Upper lobe of left lung (tissue), 6 donors: ENCODE data around the gene ADGRE2. TPM values are rescaled to one million over a fixed set of nuclear protein-coding genes. Genes with fewer than 3 reads are reported as not detected.

Experiments used
- ATAC-seq, 2 donors: fragments of 200-7000 bp; cut with Tn5 transposase; one replicate each; pipeline ENCODE4 v1.9.1; 2022; ENCODE audit warnings: mild to moderate bottlenecking in 2 of 2, moderate library complexity in 2 of 2; ENCODE audit not compliant: low FRiP score in 2 of 2
- DNase-seq, 2 donors: peaks; one replicate each; pipeline ENCODE4 v3.0.0-alpha.2; 2019 to 2020
- H3K27ac ChIP-seq, 4 donors: fragments of 200-600 bp; sonication (generic); one replicate each; pipeline ENCODE4 v1.5.1; 2016 to 2019
- H3K27me3 ChIP-seq, 4 donors: fragments of 200-600 bp; sonication (generic); one replicate each; pipeline ENCODE4 v1.5.1; 2017 to 2019
- H3K36me3 ChIP-seq, 4 donors: fragments of 200-600 bp; sonication (generic); one replicate each; pipeline ENCODE4 v1.5.1; 2016 to 2019
- H3K4me1 ChIP-seq, 4 donors: fragments of 200-600 bp; sonication (generic); one replicate each; pipeline ENCODE4 v1.5.1; 2018 to 2019
- H3K4me3 ChIP-seq, 4 donors: fragments of 200-600 bp; sonication (generic); one replicate each; pipeline ENCODE4 v1.5.1; 2017 to 2019; ENCODE audit warnings: mild to moderate bottlenecking in 2 of 4, moderate library complexity in 1 of 4
- H3K9me3 ChIP-seq, 4 donors: fragments of 200-600 bp; sonication (generic); one replicate each; pipeline ENCODE4 v1.5.1; 2018 to 2019
- CTCF ChIP-seq, 6 experiments: fragments of 450-650 bp in 4 of 6; fragments of 200-600 bp in 2 of 6; sonication (generic) in 2 of 6; IDR thresholded peaks; one replicate each; pipeline ENCODE4 v1.5.1; 2016 to 2019; ENCODE audit warnings: antibody characterized with exemption in 6 of 6
- EP300 ChIP-seq, 4 donors: sonication (generic); formaldehyde crosslinking; IDR thresholded peaks; one replicate each; pipeline ENCODE4 v1.5.1; 2017; ENCODE audit warnings: antibody characterized with exemption in 4 of 4, control low read depth in 2 of 4
- POLR2A ChIP-seq, 4 donors: fragments of 450-650 bp; IDR thresholded peaks; one replicate each; pipeline ENCODE4 v1.5.1; 2016 to 2017; ENCODE audit warnings: antibody characterized with exemption in 4 of 4, mild to moderate bottlenecking in 2 of 4
- POLR2AphosphoS5 ChIP-seq, 2 donors: sonication (generic); formaldehyde crosslinking; IDR thresholded peaks; one replicate each; pipeline ENCODE4 v1.5.1; 2017; ENCODE audit warnings: antibody characterized with exemption in 2 of 2
- WGBS, 2 donors: methylation state at CpG; one replicate each; pipeline ENCODE4 v1.1.5; 2017 to 2018; 5-methylcytosine and 5-hydroxymethylcytosine counted together
- small RNA-seq, 4 donors: library from RNA; depleted of rRNA; stranded (forward); fragments of <200 nt; gene quantifications; one replicate each; pipeline ENCODE3, GENCODE V24; 2016
- total RNA-seq, 6 donors: library from RNA; depleted of rRNA in 4 of 6; stranded (reverse); fragments of >200 nt in 4 of 6; gene quantifications; one replicate each; pipeline versions ENCODE4 v1.1.0 to v1.2.1, GENCODE V29; 2016 to 2021
- donor health status: DM: no; HTN: no; CAD: no; lungs with moderate emphysema.
- donor health status: DM: no; HTN: yes; CAD: no; lungs with severe emphysema.

ADGRE2 gene
- total RNA-seq, 6 donors from 2014 or later, result 12.3 to 24.1 (median 18.1) TPM

DNA sequence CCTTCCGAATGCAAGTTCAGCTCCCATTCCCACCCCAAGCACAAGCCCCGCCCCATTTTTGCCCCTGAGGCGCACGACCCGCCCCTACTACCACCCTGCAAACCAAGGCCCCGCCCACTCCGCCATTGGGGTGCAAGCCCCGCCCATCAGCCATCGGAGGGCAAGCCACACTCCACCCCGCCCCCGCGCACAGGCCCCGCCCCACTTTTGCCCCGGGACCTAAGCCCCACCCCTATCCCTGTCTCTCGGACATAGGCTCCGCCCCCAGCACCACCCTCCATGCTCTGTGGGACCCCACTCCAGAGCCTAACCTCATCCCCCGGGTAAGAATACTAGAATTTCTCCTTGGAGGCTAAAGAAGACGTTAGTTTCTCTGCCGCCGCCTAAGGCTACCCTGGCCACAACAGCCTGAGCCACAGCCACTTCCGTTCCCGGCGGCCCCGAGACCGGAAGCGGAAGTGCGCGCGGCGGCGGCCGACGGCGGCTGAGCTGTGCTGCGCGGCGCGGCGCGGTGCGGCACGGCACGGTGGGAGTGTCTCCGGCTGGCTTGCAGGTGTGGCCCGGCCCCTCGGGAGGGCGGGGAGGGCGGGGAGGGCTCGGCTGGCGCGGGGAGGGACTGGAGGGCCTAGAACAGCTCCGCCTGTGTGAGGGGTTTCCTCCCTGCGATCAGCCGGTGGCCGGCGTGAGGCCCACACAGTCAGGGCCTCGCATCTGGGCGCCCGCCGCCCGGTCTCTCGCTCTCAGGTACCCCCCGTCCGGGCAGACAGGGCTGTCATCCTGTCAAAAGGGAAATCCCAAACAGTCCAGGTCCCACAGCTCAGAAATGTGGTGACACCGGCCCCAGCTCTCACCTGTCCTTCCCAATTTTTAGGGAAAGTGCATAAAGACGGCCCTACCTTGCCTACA, 88.5 kb downstream of the ADGRE2 start, which contains the start of gene ZNF333:
Gene ZNF333 (plus strand): TSS at position 451 of the 906 bp plus-strand sequence. CDS start 3,444 bp downstream, outside the sequence.
- TF ChIP-seq EP300 (IDR thresholded peaks at IDR 0.05), result no peak
- TF ChIP-seq POLR2A (IDR thresholded peaks at IDR 0.05), result peak in 2 of 4 donors; percentile 74 to 83
- TF ChIP-seq CTCF (IDR thresholded peaks at IDR 0.05), result peak in 1 of 6 experiments; percentile 25
- TF ChIP-seq POLR2AphosphoS5 (IDR thresholded peaks at IDR 0.05), result peak; percentile 55 to 86
- 1 to 2% methylated on average over 11 to 29 of the region's 66 CpGs for WGBS, 2 donors
- H3K27me3 ChIP-seq, result no peaks in the 10 kb centered on the region
- H3K4me3 ChIP-seq, result peak within 1 kb of the TSS; percentile 53 to 96 (median 86)
- ATAC-seq, result peak; percentile 99
- peaks cover 0 to 15% (median 4%) of the 10 kb centered on the region in 4 donors for H3K36me3 ChIP-seq
- no peaks in the 10 kb centered on the region for H3K9me3 ChIP-seq
- DNase-seq, result peak; percentile 98 to 99
- peaks cover 10 to 20% (median 10%) of the 10 kb centered on the region in 4 donors for H3K4me1 ChIP-seq
- peak within 1 kb of the TSS; percentile 95 to 97 (median 96) for H3K27ac ChIP-seq

GRCh38 chr19:14686411-14686810, 91.9 kb downstream of the ADGRE2 start:
- no peak overlapping the region for H3K27ac ChIP-seq
- peak in 2 of 6 experiments; percentile 23 to 24 for TF ChIP-seq CTCF (IDR thresholded peaks at IDR 0.05)
- no peak for TF ChIP-seq EP300 (IDR thresholded peaks at IDR 0.05)
- WGBS, 2 donors, result 38 to 55% methylated on average over 3 of the region's 3 CpGs
- no peaks in the 10 kb centered on the region for H3K36me3 ChIP-seq
- no peaks in the 10 kb centered on the region for H3K9me3 ChIP-seq
- no peak for ATAC-seq
- DNase-seq, result peak in 1 of 2 donors; percentile 32
- H3K27me3 ChIP-seq, result no peaks in the 10 kb centered on the region
- no peak overlapping the region for H3K4me3 ChIP-seq
- peaks cover 10 to 20% (median 10%) of the 10 kb centered on the region in 4 donors for H3K4me1 ChIP-seq

DNA sequence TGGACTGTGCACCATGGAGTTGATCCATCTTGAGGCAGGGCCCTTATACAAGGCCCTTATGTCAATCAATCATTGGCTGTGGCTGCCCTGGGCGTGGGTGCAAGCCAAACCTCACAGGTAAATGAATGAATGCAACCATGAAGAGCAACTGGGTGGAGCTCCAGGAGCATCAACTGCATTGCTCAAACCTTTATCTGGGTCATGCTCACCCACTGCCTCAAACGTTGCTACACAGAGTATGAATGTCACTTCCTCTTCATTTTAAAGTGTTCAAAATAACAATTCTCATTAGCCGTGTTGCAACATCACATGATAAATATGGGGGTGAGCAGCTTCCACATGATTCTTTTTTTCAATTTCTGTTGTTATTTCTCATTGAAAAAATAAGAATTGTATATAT, 94.9 kb downstream of the ADGRE2 start:
- no peaks in the 10 kb centered on the region for H3K9me3 ChIP-seq
- no peak overlapping the region for H3K27ac ChIP-seq
- WGBS, 2 donors, result 21 to 26% methylated on average over 3 of the region's 3 CpGs
- DNase-seq, result peak in 1 of 2 donors; percentile 52
- peak; percentile 68 to 73 for ATAC-seq
- H3K4me3 ChIP-seq, result no peak overlapping the region
- H3K27me3 ChIP-seq, result no peaks in the 10 kb centered on the region
- H3K36me3 ChIP-seq, result no peaks in the 10 kb centered on the region
- H3K4me1 ChIP-seq, result no peaks in the 10 kb centered on the region
- TF ChIP-seq CTCF (IDR thresholded peaks at IDR 0.05) (no peak), EP300 (IDR thresholded peaks at IDR 0.05) (no peak), POLR2AphosphoS5 (IDR thresholded peaks at IDR 0.05) (peak in 1 of 2 donors; percentile 15)

Small RNA genes lying within 50 kb of the gene (small RNA-seq; reads per million reads assigned to genes)
- 0 to 0.07 (median 0) reads per million in 4 donors for gene AC005255.1

Other genes with a start within 250 kb of the ADGRE2 start
- 100 to 1,000 TPM in 2 of 6 donors, 10 to 100 TPM in 4; 54.0 to 124 (median 80.6) TPM for gene TECR, start 249.0 kb downstream of the ADGRE2 start, total RNA-seq
- gene NDUFB7, start 206.5 kb downstream of the ADGRE2 start, total RNA-seq, result 100 to 1,000 TPM; 124 to 350 (median 171) TPM
- gene CLEC17A, start 195.5 kb downstream of the ADGRE2 start, total RNA-seq, result not detected
- gene ADGRE3, start 103.7 kb downstream of the ADGRE2 start, total RNA-seq, result 1 to 10 TPM in 4 of 6 donors, under 1 TPM in 1, not detected in 1; 0.76 to 9.6 (median 2.4) TPM
- gene ZNF333, start 88.5 kb downstream of the ADGRE2 start, total RNA-seq, result 10 to 100 TPM; 16.1 to 35.6 (median 20.0) TPM
- not detected for gene OR7A5, start 56.6 kb upstream of the ADGRE2 start, total RNA-seq
- gene OR7C1, start 56.6 kb upstream of the ADGRE2 start, total RNA-seq, result not detected
- not detected for gene OR7A10, start 70.4 kb upstream of the ADGRE2 start, total RNA-seq
- not detected for gene OR7A17, start 107.6 kb upstream of the ADGRE2 start, total RNA-seq
- gene OR7C2, start 162.9 kb upstream of the ADGRE2 start, total RNA-seq, result not detected
- not detected for gene SLC1A6, start 201.3 kb upstream of the ADGRE2 start, total RNA-seq